ENCODE results near the gene IGSF3.

The IGSF3 gene

DNA sequence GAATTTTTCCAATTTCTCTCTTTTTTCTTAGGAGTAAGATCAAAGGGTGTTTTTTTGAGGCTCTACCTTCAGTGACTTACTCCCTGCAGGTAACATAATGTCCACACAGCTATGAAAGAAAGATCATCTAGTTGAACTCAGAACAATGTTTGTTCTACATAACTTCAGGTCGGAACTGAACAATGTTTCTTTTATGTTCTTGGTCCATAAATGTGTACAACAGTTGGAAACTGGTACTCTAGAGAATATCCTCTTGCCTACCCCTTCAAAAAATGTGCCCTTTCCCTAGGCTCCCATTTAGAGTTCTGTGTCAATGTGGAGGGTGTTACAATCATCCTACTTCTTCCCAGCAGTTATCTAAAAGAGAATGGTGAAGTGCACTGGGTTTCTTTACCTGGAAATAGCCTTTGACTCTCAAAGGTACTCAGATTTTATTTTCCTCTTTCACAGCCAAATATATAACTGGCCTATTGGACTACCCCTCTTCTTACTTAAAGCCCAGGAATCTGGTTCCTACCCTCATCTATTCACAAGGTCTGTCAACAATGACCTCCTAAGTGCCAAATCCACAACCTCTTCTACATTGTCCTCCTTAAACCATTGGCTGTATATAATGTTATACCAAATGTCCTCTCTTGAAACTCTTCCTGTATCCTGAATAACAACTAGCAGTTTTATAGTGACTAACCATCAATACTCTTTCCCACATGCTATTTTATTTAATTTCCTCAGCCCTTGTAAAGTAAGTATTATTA is 139.0 kb downstream of the IGSF3 start:
- DNase-seq (ENCODE audit: low read depth in 2 of 2), result no peak

DNA sequence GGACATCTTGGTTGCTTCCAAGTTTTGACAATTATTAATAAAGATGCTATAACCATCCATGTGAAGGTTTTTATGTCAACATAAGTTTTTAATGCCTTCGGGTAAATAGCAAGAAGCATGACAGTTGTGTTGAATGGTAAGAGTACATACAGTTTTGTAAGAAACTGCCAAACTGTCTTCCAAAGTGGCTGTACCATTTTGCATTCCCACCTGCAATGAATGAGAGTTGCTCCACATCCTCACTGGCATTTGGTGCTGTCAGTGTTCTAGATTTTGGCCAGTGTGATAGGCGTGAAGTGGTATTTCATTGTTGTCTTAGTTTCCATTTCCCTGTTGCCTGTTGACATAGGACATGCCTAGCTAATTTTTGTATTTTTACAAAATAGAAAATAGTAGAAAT is 142.1 kb downstream of the IGSF3 start:
- no peak for DNase-seq (ENCODE audit: low read depth in 2 of 2)
